Mesodermal cell (in vitro differentiated cells): ENCODE data around the gene PLPP6.
"Not testable (repeated sequence)": the region's sequence is repeated elsewhere in the genome, so short reads cannot be mapped to it uniquely, and the experiment has no call there.

ENCODE experiments used
- H3K27ac ChIP-seq: 2 replicates; pipeline ENCODE4 v1.7.0; 2013; ENCODE audit warnings: mild to moderate bottlenecking, low read depth, low read length, moderate library complexity; ENCODE audit not compliant: severe bottlenecking
- H3K36me3 ChIP-seq: 2 replicates; pipeline ENCODE4 v1.7.1; 2013; ENCODE audit warnings: mild to moderate bottlenecking, low read length, moderate library complexity; ENCODE audit not compliant: control insufficient read depth, insufficient read depth
- H3K4me1 ChIP-seq: one replicate; pipeline ENCODE4 v1.7.1; 2013; ENCODE audit warnings: mild to moderate bottlenecking, low read length; ENCODE audit not compliant: insufficient read depth, control insufficient read depth, poor library complexity, severe bottlenecking
- H3K4me3 ChIP-seq: 2 replicates; pipeline ENCODE4 v1.7.0; 2013; ENCODE audit warnings: low read length, control low read depth, mild to moderate bottlenecking; ENCODE audit not compliant: insufficient read depth, poor library complexity, severe bottlenecking; ENCODE audit errors: extremely low read depth
- H3K9me3 ChIP-seq: 2 replicates; pipeline ENCODE4 v1.7.1; 2013; ENCODE audit warnings: mild to moderate bottlenecking, low read length, moderate library complexity; ENCODE audit not compliant: control insufficient read depth
- WGBS, 2 experiments: methylation state at CpG; one replicate each; pipeline ENCODE4 v1.1.5; 2013; ENCODE audit warnings: missing lambda C conversion rate in 2 of 2; ENCODE audit not compliant: insufficient coverage in 2 of 2; 5-methylcytosine and 5-hydroxymethylcytosine counted together

Gene PLPP6

GRCh38 chr9:4638968-4639367, 23.1 kb upstream of the PLPP6 start:
- Histone ChIP-seq H3K4me1 (no peaks in the 10 kb centered on the region), H3K36me3 (no peaks in the 10 kb centered on the region), H3K9me3 (no peaks in the 10 kb centered on the region), H3K27ac (no peak overlapping the region), H3K4me3 (no peak overlapping the region)
- WGBS, 2 experiments = 79 to 95% methylated on average over 3 of the region's 3 CpGs

DNA sequence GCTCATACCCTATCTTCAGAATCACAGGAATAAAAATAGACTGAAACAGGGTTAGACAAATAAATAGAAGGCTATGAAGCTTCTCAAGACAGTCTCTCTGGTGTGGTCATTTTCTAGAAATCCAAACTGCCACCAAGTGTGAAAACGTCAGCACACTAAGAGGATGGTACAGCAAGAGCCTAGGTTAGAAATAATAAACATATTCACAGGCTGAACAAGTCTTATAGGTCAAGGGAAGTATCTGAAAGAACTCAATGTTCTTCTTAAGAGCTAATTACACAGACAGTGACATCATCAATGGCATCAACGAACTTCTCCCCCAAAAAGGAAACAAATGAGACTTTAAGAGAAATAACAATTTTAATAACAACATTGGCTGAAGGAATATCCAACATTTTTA, 22.7 kb upstream of the PLPP6 start:
- Histone ChIP-seq H3K4me1 (no peaks in the 10 kb centered on the region), H3K4me3 (no peak overlapping the region), H3K9me3 (no peaks in the 10 kb centered on the region), H3K27ac (no peak overlapping the region), H3K36me3 (no peaks in the 10 kb centered on the region)
- WGBS, 2 experiments = 40% methylated on average over 1 of the region's 2 CpGs; no CpG with 5 or more reads in 1 of the 2 experiments

DNA sequence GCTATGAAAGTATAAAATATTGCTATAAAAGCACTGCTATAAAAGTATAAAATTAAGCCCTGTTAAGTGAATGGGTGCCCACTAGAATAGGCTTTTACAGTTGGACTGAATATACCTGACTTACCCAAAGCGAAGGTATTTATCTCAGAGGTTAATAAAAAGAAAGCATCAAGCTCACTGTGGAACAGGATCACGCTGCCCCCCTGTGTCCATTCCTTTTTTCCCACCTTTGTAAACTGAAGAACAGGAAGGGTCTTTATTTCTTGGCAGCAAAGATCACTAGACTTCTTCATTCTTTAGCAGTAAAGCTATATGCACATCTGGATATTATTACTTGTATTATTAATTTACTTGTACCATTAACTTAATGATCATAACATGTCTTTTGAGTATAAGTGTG, 22.1 kb upstream of the PLPP6 start:
- Histone ChIP-seq H3K36me3 (no peaks in the 10 kb centered on the region), H3K27ac (no peak overlapping the region), H3K4me3 (no peak overlapping the region), H3K4me1 (no peaks in the 10 kb centered on the region), H3K9me3 (no peaks in the 10 kb centered on the region)
- 100% methylated on average over 1 of the region's 2 CpGs; no CpG with 5 or more reads in 1 of the 2 experiments for WGBS, 2 experiments

DNA sequence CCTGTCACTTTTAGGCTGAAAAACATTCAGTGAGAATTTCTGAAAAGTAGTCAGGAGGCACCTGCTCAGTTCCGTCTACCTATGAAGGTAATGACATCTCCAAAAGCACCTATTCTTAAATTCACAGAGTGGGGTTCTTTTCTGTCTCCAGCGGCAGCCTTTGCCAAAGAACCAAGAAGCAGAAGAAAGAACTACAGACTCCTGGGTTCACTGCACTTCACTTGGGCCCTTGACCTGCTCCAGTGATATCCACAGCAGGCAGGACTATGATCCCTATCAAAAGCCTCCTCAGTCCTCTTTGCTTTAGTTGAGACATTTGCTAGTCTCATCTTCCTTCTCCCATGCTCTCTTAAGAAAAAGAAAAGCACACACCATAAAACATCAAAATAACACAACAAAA, 19.7 kb upstream of the PLPP6 start:
- H3K4me1 ChIP-seq = no peaks in the 10 kb centered on the region
- WGBS, 2 experiments = 70 to 96% methylated on average over 2 of the region's 2 CpGs
- H3K9me3 ChIP-seq = no peaks in the 10 kb centered on the region
- no peak overlapping the region for H3K4me3 ChIP-seq
- H3K27ac ChIP-seq = no peak overlapping the region
- H3K36me3 ChIP-seq = no peaks in the 10 kb centered on the region

DNA sequence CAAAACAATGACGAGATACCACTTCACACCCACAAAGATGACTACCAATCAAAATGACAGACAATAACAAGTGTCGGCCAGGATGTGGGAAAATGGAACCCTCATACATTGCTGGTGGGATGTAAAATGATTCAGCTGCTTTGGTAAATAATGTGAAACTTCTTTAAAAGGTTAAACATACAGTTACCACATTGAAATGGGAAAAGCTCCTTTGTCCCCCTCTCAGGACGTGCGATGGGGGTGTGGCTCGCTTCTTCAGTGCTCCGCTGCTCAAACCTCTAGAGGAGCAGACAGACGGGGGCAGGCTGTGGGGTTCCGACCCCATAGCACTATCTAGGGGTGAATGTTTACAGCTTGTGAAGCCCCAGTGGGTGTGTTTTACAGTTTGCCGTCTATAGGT, 8.0 kb upstream of the PLPP6 start:
- H3K4me3 ChIP-seq = no peak overlapping the region
- 93 to 98% methylated on average over 5 to 6 of the region's 9 CpGs for WGBS, 2 experiments
- no peak overlapping the region for H3K27ac ChIP-seq
- no peaks in the 10 kb centered on the region for H3K36me3 ChIP-seq
- no peaks in the 10 kb centered on the region for H3K9me3 ChIP-seq
- no peaks in the 10 kb centered on the region for H3K4me1 ChIP-seq

DNA sequence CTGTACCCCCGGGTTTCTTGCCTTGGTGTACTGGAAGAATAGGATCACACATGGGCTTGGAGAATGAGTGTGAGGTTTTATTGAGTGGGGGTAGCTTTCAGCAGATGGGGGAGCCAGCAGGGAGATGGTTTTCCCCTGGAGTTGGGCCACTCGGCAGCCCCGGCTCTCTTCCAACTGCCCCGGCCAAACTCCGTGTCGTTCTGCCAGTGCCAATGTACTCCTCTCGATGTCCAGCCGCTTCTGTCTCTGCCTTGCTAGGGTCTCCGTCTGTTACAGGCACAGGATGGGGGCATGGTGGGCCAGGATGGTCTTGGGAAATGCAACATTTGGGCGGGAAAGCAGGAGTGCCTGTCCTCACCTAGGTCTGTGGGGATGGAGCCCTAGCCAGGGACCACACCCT, 7.6 kb upstream of the PLPP6 start:
- H3K9me3 ChIP-seq = no peaks in the 10 kb centered on the region
- WGBS, 2 experiments = 70 to 71% methylated on average over 9 to 10 of the region's 10 CpGs
- no peak overlapping the region for H3K4me3 ChIP-seq

DNA sequence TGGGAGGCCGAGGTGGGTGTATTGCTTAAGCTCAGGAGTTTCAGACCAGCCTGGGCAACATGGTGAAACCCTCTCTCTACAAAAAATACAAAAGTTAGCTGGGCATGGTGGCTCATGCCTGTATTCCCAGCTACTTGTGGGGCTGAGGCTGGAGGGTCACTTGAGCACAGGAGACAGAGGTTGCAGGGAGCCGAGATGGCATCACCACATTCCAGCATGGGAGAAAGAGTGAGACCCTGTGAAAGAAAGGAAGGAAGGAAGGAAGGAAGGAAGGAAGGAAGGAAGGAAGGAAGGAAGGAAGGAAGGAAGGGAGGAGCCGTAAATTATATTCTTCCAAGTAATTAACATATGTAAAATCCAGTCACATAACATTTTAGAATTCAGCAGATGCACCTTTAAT, 5.9 kb upstream of the PLPP6 start:
- not testable (repeated sequence) for H3K27ac ChIP-seq, H3K4me1 ChIP-seq, H3K4me3 ChIP-seq, H3K9me3 ChIP-seq, H3K36me3 ChIP-seq
- WGBS, 2 experiments = 83 to 88% methylated on average over 1 of the region's 3 CpGs

More for the DNA sequence above, 7.6 kb upstream of the PLPP6 start:
- Histone ChIP-seq H3K4me1 (no peaks in the 10 kb centered on the region), H3K36me3 (no peaks in the 10 kb centered on the region), H3K27ac (no peak overlapping the region)

DNA sequence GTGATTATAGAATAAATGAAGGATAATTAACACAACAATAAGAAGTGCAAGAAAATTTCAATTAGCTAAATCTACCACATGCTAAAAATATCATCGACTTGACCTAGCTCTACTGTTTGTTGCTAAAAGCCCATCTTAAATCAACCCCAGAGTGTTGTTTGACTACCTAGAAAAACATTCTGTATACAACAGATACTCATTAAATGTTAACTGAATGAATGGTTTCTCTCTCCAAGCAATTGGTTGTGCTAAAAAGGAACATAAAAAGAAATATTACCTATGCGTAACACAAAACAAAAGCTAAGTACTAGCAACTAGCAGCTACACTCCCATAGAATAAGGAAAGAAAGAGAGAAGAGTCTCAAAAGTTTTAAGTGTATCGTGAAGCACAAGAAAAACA, 5.5 kb upstream of the PLPP6 start:
- WGBS, 2 experiments = 100% methylated on average over 1 of the region's 3 CpGs
- Histone ChIP-seq H3K36me3 (no peaks in the 10 kb centered on the region), H3K9me3 (no peaks in the 10 kb centered on the region), H3K27ac (no peak overlapping the region), H3K4me3 (no peak overlapping the region), H3K4me1 (peaks cover 3% of the 10 kb centered on the region)

GRCh38 chr9:4657426-4658159, 4.5 kb upstream of the PLPP6 start:
- peaks cover 6% of the 10 kb centered on the region for H3K4me1 ChIP-seq
- no peaks in the 10 kb centered on the region for H3K9me3 ChIP-seq
- no peak overlapping the region for H3K27ac ChIP-seq
- H3K4me3 ChIP-seq = no peak overlapping the region
- 90 to 100% methylated on average over 3 to 4 of the region's 4 CpGs for WGBS, 2 experiments
- no peaks in the 10 kb centered on the region for H3K36me3 ChIP-seq

DNA sequence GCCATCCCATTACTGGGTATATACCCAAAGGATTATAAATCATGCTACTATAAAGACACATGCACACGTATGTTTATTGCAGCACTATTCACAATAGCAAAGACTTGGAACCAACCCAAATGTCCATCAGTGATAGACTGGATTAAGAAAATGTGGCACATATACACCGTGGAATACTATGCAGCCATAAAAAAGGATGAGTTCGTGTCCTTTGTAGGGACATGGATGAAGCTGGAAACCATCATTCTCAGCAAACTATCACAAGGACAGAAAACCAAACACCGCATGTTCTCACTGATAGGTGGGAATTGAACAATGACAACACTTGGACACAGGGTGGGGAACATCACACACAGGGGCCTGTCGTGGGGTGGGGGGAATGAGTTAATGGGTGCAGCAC, 1.4 kb upstream of the PLPP6 start:
- WGBS, 2 experiments = no CpG with 5 or more reads among the region's 5 CpGs
- not testable (repeated sequence) for H3K9me3 ChIP-seq, H3K27ac ChIP-seq, H3K36me3 ChIP-seq, H3K4me3 ChIP-seq
- peaks cover 23% of the 10 kb centered on the region for H3K4me1 ChIP-seq

DNA sequence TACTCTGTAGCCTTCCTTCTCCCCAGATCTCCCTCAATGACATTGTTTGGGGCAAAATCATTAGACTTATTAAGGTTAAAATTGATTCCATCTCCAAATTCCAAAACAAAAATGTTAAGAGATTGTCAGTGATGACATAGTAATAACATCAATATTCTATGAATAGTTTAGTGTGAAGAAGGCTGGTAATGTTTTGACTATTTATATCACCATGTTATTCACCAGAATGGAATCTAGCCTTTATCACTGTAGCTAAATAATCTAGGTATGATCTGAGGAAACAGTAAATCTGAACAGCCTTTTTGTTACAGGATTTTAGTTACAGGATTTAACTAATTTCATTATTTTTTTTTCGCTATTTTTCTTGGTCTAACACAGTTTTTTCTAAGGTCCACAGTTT, 929 bp upstream of the PLPP6 start:
- Histone ChIP-seq H3K27ac (peak overlapping the region; percentile 29), H3K4me1 (peaks cover 24% of the 10 kb centered on the region)
- 100% methylated on average over 1 of the region's 1 CpG; no CpG with 5 or more reads in 1 of the 2 experiments for WGBS, 2 experiments

More for the DNA sequence above, 929 bp upstream of the PLPP6 start:
- Histone ChIP-seq H3K4me3 (no peak overlapping the region), H3K36me3 (no peaks in the 10 kb centered on the region), H3K9me3 (no peaks in the 10 kb centered on the region)
